HCT116 (cell line): Measurements from ENCODE around the gene FLRT1. TPM values are rescaled to one million over a fixed set of nuclear protein-coding genes. Genes with fewer than 3 reads are reported as not detected.

Experiments used
- ATAC-seq: fragments of 200-7000 bp; cut with Tn5 transposase; 2 replicates; pipeline ENCODE4 v1.9.1; 2020; ENCODE audit warnings: mild to moderate bottlenecking, moderate library complexity
- BruUV-seq: library from RNA; stranded (reverse); fragments of 400-500 nt; replicated peaks from 2 replicates; lab custom pipeline; 2021; lab: Mats Ljungman, UMichigan
- CTCF ChIA-PET: fragments of 300-600 bp; sonication (Branson Sonifier 250); formaldehyde crosslinking; loops from one replicate; lab custom pipeline; 2021; ENCODE audit warnings: antibody characterized with exemption; lab: Charles Lee
- POLR2A ChIA-PET: fragments of 300-600, 350-600 bp; sonication (Branson Sonifier 250); formaldehyde crosslinking; loops from one replicate; lab custom pipeline; 2021; ENCODE audit warnings: antibody characterized with exemption; lab: Charles Lee
- RAD21 ChIA-PET, 2 experiments: fragments of 300-600 bp; sonication (Branson Sonifier 250); formaldehyde crosslinking; loops; one replicate each; lab custom pipeline; 2023; ENCODE audit warnings: low total read pairs in 2 of 2; ENCODE audit not compliant: uncharacterized antibody in 2 of 2, unreplicated experiment in 2 of 2, low non-redundant PET in 1 of 2; lab: Charles Lee
- DNase-seq: peaks from one replicate; pipeline ENCODE4 v3.0.0-alpha.2; 2010; ENCODE audit warnings: low read depth, low spot score
- H2AFZ ChIP-seq: fragments of 200-600 bp; shearing (Covaris generic), sonication (generic); 2 replicates; pipeline ENCODE4 v1.6.1; 2017; ENCODE audit warnings: low read depth, mixed run types, mixed read lengths, antibody characterized with exemption, low read length; ENCODE audit not compliant: poor library complexity, severe bottlenecking
- H3K27ac ChIP-seq: 2 replicates; pipeline ENCODE4 v1.5.1; 2012; ENCODE audit warnings: low read depth, low read length
- H3K27me3 ChIP-seq: fragments of 200-600 bp; sonication (generic); 2 replicates; pipeline ENCODE4 v1.6.1; 2016; ENCODE audit warnings: mixed run types, low read length, mixed read lengths; ENCODE audit not compliant: insufficient read depth
- H3K36me3 ChIP-seq, 2 experiments: fragments of 200-500 bp in 1 of 2; fragments of 200-600 bp in 1 of 2; sonication (Bioruptor generic) in 1 of 2; sonication (generic) in 1 of 2; 2 replicates each; pipeline versions ENCODE4 v1.5.1 to v1.6.1; 2014 to 2016; ENCODE audit warnings: low read length in 2 of 2, inconsistent platforms in 1 of 2, mixed read lengths in 1 of 2, mixed run types in 1 of 2; ENCODE audit not compliant: insufficient read depth in 2 of 2, control insufficient read depth in 1 of 2
- H3K4me1 ChIP-seq, 2 experiments: fragments of 200-600 bp in 1 of 2; sonication (generic) in 1 of 2; 2 replicates each; pipeline versions ENCODE4 v1.5.1 to v1.6.1; 2012 to 2017; ENCODE audit warnings: low read length in 2 of 2, inconsistent platforms in 1 of 2, mild to moderate bottlenecking in 1 of 2, mixed read lengths in 1 of 2, mixed run types in 1 of 2, moderate library complexity in 1 of 2; ENCODE audit not compliant: insufficient read depth in 2 of 2, control insufficient read depth in 1 of 2
- H3K4me2 ChIP-seq: fragments of 200-600 bp; sonication (generic); 2 replicates; pipeline ENCODE4 v1.6.1; 2017; ENCODE audit warnings: mixed run types, low read length, mixed read lengths
- H3K4me3 ChIP-seq, 2 experiments: fragments of 200-600 bp in 1 of 2; sonication (generic) in 1 of 2; replicated peaks in 1 of 2; 2 replicates each; pipeline ENCODE4 v1.5.1; 2011 to 2016; ENCODE audit warnings: low read length in 2 of 2, control low read depth in 1 of 2, low read depth in 1 of 2, mild to moderate bottlenecking in 1 of 2, mixed read lengths in 1 of 2, mixed run types in 1 of 2
- H3K79me2 ChIP-seq: fragments of 200-600 bp; sonication (generic); 2 replicates; pipeline ENCODE4 v1.6.1; 2017; ENCODE audit warnings: mild to moderate bottlenecking, mixed run types, low read length, moderate library complexity, mixed read lengths; ENCODE audit not compliant: insufficient read depth
- H3K9ac ChIP-seq: fragments of 200-600 bp; sonication (generic); 2 replicates; pipeline ENCODE4 v1.6.1; 2016; ENCODE audit warnings: low read length, mixed read lengths
- H3K9me2 ChIP-seq: fragments of 200-600 bp; sonication (generic), shearing (Covaris generic); 2 replicates; pipeline ENCODE4 v1.6.1; 2017; ENCODE audit warnings: mixed run types, mild to moderate bottlenecking, moderate library complexity; ENCODE audit not compliant: insufficient read depth
- H3K9me3 ChIP-seq, 2 experiments: fragments of 200-500 bp in 1 of 2; fragments of 200-600 bp in 1 of 2; sonication (Bioruptor generic) in 1 of 2; sonication (generic) in 1 of 2; 2 replicates each; pipeline ENCODE4 v1.6.1; 2014 to 2017; ENCODE audit warnings: low read length in 2 of 2, mixed read lengths in 2 of 2, inconsistent platforms in 1 of 2, low read depth in 1 of 2, mild to moderate bottlenecking in 1 of 2, mixed run types in 1 of 2, moderate library complexity in 1 of 2; ENCODE audit not compliant: control insufficient read depth in 1 of 2, insufficient read depth in 1 of 2
- H4K20me1 ChIP-seq: fragments of 200-600 bp; sonication (generic), shearing (Covaris generic); 2 replicates; pipeline ENCODE4 v1.6.1; 2017; ENCODE audit warnings: mixed run types, mild to moderate bottlenecking, moderate library complexity; ENCODE audit not compliant: insufficient read depth
- ATF3 ChIP-seq: IDR thresholded peaks from 2 replicates; pipeline ENCODE4 v1.6.1; 2012
- CEBPB ChIP-seq: IDR thresholded peaks from 2 replicates; pipeline ENCODE4 v1.6.1; 2012; ENCODE audit warnings: low read depth
- CTCF ChIP-seq, 3 experiments: fragments of 200-600 bp in 1 of 3; sonication (generic) in 1 of 3; IDR thresholded peaks in 2 of 3; conservative IDR thresholded peaks in 1 of 3; 2 replicates each; pipeline ENCODE4 v1.5.1; 2012 to 2017; ENCODE audit warnings: low read depth in 2 of 3, low read length in 2 of 3, antibody characterized with exemption in 1 of 3, borderline replicate concordance in 1 of 3, control low read depth in 1 of 3, mild to moderate bottlenecking in 1 of 3, mixed read lengths in 1 of 3, mixed run types in 1 of 3, moderate library complexity in 1 of 3; ENCODE audit not compliant: insufficient read depth in 1 of 3
- EGR1 ChIP-seq: IDR thresholded peaks from 2 replicates; pipeline ENCODE4 v1.6.1; 2012; ENCODE audit warnings: low read depth
- EZH2 ChIP-seq: fragments of 200-600 bp; sonication (generic); IDR thresholded peaks from 2 replicates; pipeline ENCODE4 v1.6.1; 2017; ENCODE audit warnings: antibody characterized with exemption, mixed run types
- EZH2phosphoT487 ChIP-seq: fragments of 200-600 bp; IDR thresholded peaks from 2 replicates; pipeline ENCODE4 v1.6.1; 2018; ENCODE audit warnings: antibody characterized with exemption, borderline replicate concordance
- FOSL1 ChIP-seq: IDR thresholded peaks from 2 replicates; pipeline ENCODE4 v1.6.1; 2012; ENCODE audit warnings: low read depth
- JUND ChIP-seq: IDR thresholded peaks from 2 replicates; pipeline ENCODE4 v1.6.1; 2012
- MAX ChIP-seq: IDR thresholded peaks from 2 replicates; pipeline ENCODE4 v1.6.1; 2012
- POLR2A ChIP-seq: IDR thresholded peaks from 2 replicates; pipeline ENCODE4 v1.7.0; 2011; ENCODE audit warnings: borderline replicate concordance; ENCODE audit not compliant: insufficient read depth, insufficient read length; ENCODE audit errors: extremely low read depth
- REST ChIP-seq: IDR thresholded peaks from 2 replicates; pipeline ENCODE4 v1.6.1; 2012; ENCODE audit warnings: low read depth
- SRF ChIP-seq: IDR thresholded peaks from 2 replicates; pipeline ENCODE4 v1.6.1; 2012; ENCODE audit warnings: low read depth
- ZBTB33 ChIP-seq: IDR thresholded peaks from 2 replicates; pipeline ENCODE4 v1.6.1; 2011; ENCODE audit warnings: mild to moderate bottlenecking, low read length, moderate library complexity; ENCODE audit not compliant: insufficient replicate concordance; ENCODE audit errors: extremely low read depth
- ZFX ChIP-seq: fragments of 450-650 bp; IDR thresholded peaks from 2 replicates; pipeline ENCODE4 v1.6.1; 2017
- ZNF274 ChIP-seq: fragments of 200-500 bp; sonication (Bioruptor generic); IDR thresholded peaks from 2 replicates; pipeline ENCODE4 v1.6.1; 2014; ENCODE audit warnings: mild to moderate bottlenecking, low read depth, low read length, inconsistent platforms
- intact Hi-C: fragments of 100-400 bp; cut with micrococcal nuclease; formaldehyde crosslinking; loops from 2 replicates; pipeline ENCODE4 v1.10.0; 2022
- total RNA-seq: library from RNA; stranded (reverse); gene quantifications from one replicate; pipeline ENCODE4 v1.2.1, GENCODE V29; 2021; ENCODE audit not compliant: unreplicated experiment

The FLRT1 gene
- total RNA-seq, 1 experiment from 2014 or later = 0.15 TPM

- POLR2A ChIA-PET = no interaction called here
- Histone ChIP-seq H4K20me1 (no peaks in the 10 kb centered on the region), H3K9me3 (no peaks in the 10 kb centered on the region), H3K79me2 (no peaks in the 10 kb centered on the region), H3K9ac (no peak overlapping the region), H3K36me3 (no peaks in the 10 kb centered on the region), H3K27me3 (no peaks in the 10 kb centered on the region), H3K9me2 (no peaks in the 10 kb centered on the region), H3K27ac (no peak overlapping the region), H2AFZ (no peak overlapping the region), H3K4me2 (no peak overlapping the region), H3K4me1 (peaks cover 0 to 3% of the 10 kb centered on the region in 2 experiments; a peak in 1 of 4 replicates), H3K4me3 (no peak overlapping the region)
- DNase-seq (no peak), ATAC-seq (no peak)
- RAD21 ChIA-PET = no interaction called here
- TF ChIP-seq FOSL1 (no peak), ZFX (no peak), ZBTB33 (no peak), SRF (no peak), ZNF274 (no peak), POLR2A (no peak), REST (no peak), CTCF (IDR thresholded peaks at IDR 0.05 in 2 of 3, conservative IDR thresholded peaks at IDR 0.05 in 1 of 3; ENCODE audit: borderline replicate concordance in 1 of 3, insufficient read depth in 1 of 3, low read depth in 2 of 3, low read length in 2 of 3) (no peak), JUND (no peak), MAX (no peak), ATF3 (no peak), EZH2phosphoT487 (no peak), CEBPB (no peak), EGR1 (no peak), EZH2 (no peak)
- BruUV-seq = no TSS peak
- intact Hi-C loops = no loop called here
- CTCF ChIA-PET = no interaction called here
These were observed 41.9 kb downstream of the FLRT1 start for GRCh38 chr11:64077607-64078006.
